OCI-LY1 (cell line): ENCODE data around the gene PDCD4.

Experiments
- EZH2 ChIP-seq: fragments of 200-600 bp; sonication (generic), shearing (Covaris generic); IDR thresholded peaks from 2 replicates; pipeline ENCODE4 v1.8.0; 2017; ENCODE audit warnings: borderline replicate concordance, mixed run types, mild to moderate bottlenecking, antibody characterized with exemption, low read length, moderate library complexity, mixed read lengths
- TF ChIP-seq, protein P1 (sequence below): fragments of 200-600 bp; sonication (generic), shearing (Covaris generic); IDR thresholded peaks from 2 replicates; pipeline ENCODE4 v1.5.1; 2017; ENCODE audit warnings: mild to moderate bottlenecking, antibody characterized with exemption, low read length, moderate library complexity, mixed read lengths

GRCh38 chr10:110850099-110850498 is 21.6 kb upstream of the PDCD4 start:
- TF ChIP-seq, protein P1, sequence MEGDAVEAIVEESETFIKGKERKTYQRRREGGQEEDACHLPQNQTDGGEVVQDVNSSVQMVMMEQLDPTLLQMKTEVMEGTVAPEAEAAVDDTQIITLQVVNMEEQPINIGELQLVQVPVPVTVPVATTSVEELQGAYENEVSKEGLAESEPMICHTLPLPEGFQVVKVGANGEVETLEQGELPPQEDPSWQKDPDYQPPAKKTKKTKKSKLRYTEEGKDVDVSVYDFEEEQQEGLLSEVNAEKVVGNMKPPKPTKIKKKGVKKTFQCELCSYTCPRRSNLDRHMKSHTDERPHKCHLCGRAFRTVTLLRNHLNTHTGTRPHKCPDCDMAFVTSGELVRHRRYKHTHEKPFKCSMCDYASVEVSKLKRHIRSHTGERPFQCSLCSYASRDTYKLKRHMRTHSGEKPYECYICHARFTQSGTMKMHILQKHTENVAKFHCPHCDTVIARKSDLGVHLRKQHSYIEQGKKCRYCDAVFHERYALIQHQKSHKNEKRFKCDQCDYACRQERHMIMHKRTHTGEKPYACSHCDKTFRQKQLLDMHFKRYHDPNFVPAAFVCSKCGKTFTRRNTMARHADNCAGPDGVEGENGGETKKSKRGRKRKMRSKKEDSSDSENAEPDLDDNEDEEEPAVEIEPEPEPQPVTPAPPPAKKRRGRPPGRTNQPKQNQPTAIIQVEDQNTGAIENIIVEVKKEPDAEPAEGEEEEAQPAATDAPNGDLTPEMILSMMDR, result no peak
- TF ChIP-seq EZH2, result no peak
